HS-5 (cell line): Measurements from ENCODE around the gene ABCB7.
"Not testable (repeated sequence)": the region's sequence is repeated elsewhere in the genome, so short reads cannot be mapped to it uniquely, and the experiment has no call there.

Experiments
- DNase-seq: peaks from one replicate; pipeline ENCODE4 v3.0.0-alpha.2; 2012; ENCODE audit warnings: low read depth

Gene ABCB7

GRCh38 chrX:75096331-75096730, 59.8 kb downstream of the ABCB7 start:
- DNase-seq, result no peak

GRCh38 chrX:75086731-75087195, 69.3 kb downstream of the ABCB7 start:
- no peak for DNase-seq

GRCh38 chrX:75084757-75085156, 71.3 kb downstream of the ABCB7 start:
- no peak for DNase-seq

- DNase-seq, result no peak
Observed at GRCh38 chrX:75076429-75076828, 79.7 kb downstream of the ABCB7 start.

- no peak for DNase-seq
Observed at GRCh38 chrX:75074475-75074874, 81.6 kb downstream of the ABCB7 start.

GRCh38 chrX:75071334-75071733, 84.7 kb downstream of the ABCB7 start:
- DNase-seq, result no peak

- DNase-seq, result peak; percentile 2
Observed at GRCh38 chrX:75067931-75068330, 88.2 kb downstream of the ABCB7 start.

GRCh38 chrX:75061701-75062100, 94.4 kb downstream of the ABCB7 start:
- DNase-seq, result no peak

GRCh38 chrX:75051047-75051446, 105.0 kb downstream of the ABCB7 start:
- no peak for DNase-seq

- DNase-seq, result no peak
Observed at GRCh38 chrX:75045369-75045768, 110.7 kb downstream of the ABCB7 start.

GRCh38 chrX:75044142-75044541, 111.9 kb downstream of the ABCB7 start:
- not testable (repeated sequence) for DNase-seq

- DNase-seq, result no peak
Observed at GRCh38 chrX:75038925-75039324, 117.2 kb downstream of the ABCB7 start.
